Skeletal muscle satellite cell (primary cell): ENCODE data around the gene RRBP1.

Experiments
- H3K27me3 ChIP-seq: 2 replicates; pipeline ENCODE4 v1.7.0; 2013; ENCODE audit warnings: low read length; ENCODE audit not compliant: control insufficient read depth, insufficient read depth
- H3K36me3 ChIP-seq: 2 replicates; pipeline ENCODE4 v1.7.0; 2013; ENCODE audit warnings: mild to moderate bottlenecking, control low read depth, low read length; ENCODE audit not compliant: insufficient read depth
- H3K4me1 ChIP-seq: 2 replicates; pipeline ENCODE4 v1.7.0; 2013; ENCODE audit warnings: low read length; ENCODE audit not compliant: control insufficient read depth, insufficient read depth
- H3K4me2 ChIP-seq: 2 replicates; pipeline ENCODE4 v1.7.0; 2013; ENCODE audit warnings: mild to moderate bottlenecking, low read length
- H3K4me3 ChIP-seq: 2 replicates; pipeline ENCODE4 v1.7.0; 2013; ENCODE audit warnings: low read length
- H3K9ac ChIP-seq: 2 replicates; pipeline ENCODE4 v1.7.0; 2013; ENCODE audit warnings: mild to moderate bottlenecking, low read depth, low read length, moderate library complexity
- H3K9me3 ChIP-seq: replicated peaks from 2 replicates; pipeline ENCODE4 v1.7.0; 2013; ENCODE audit warnings: mild to moderate bottlenecking, control low read depth, low read length

The RRBP1 gene

DNA sequence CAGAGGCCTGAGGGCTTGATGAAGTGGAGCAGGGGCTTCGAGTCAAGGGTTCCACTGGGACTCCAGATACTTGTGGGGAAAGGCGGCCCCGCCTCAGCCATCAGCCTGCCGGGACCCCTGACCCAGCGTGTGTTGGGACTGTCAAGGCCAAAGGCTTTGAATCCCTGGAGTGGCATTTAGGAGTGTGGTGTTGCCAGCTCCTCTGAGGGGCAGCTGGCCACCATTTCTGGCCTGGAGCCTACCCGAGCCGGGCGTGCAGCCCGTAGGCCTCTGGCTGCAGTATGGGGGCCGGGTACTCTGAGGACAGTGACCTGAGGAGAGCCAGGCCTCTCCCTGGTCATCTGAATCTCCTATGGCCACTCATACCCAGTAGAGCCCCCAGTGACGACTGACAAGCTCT, 40.0 kb downstream of the RRBP1 start:
- H3K9me3 ChIP-seq, result no peaks in the 10 kb centered on the region
- no peaks in the 10 kb centered on the region for H3K27me3 ChIP-seq
- H3K36me3 ChIP-seq, result peaks cover 79% of the 10 kb centered on the region
- H3K4me2 ChIP-seq, result no peak overlapping the region
- H3K9ac ChIP-seq, result no peak overlapping the region
- no peak overlapping the region for H3K4me3 ChIP-seq
- H3K4me1 ChIP-seq, result peaks cover 24% of the 10 kb centered on the region

DNA sequence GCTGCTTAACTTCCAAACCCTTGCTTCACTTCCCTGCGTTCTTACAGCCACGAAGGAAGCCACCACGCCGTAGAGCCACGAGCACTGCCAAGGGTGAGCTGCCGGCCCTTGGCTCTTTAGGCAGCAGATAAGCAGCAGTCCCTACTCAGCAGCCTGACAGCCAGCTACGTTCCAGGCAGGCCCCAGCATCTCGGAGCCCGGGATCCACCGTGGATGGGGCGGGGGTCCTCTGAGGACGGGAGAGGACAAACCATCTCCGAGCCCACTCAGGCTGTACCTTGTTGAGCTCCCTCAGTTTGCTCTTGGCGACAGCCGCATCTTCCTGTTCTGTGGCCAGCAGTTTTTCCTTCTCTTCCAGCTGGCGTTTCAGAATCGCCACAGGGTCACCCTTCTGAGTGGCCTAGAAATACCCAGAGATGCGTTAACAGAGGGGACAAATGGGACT, 40.5 kb downstream of the RRBP1 start:
- Histone ChIP-seq H3K9ac (no peak overlapping the region), H3K27me3 (no peaks in the 10 kb centered on the region), H3K4me2 (no peak overlapping the region), H3K4me1 (peaks cover 28% of the 10 kb centered on the region), H3K9me3 (no peaks in the 10 kb centered on the region), H3K4me3 (no peak overlapping the region), H3K36me3 (peaks cover 82% of the 10 kb centered on the region)

DNA sequence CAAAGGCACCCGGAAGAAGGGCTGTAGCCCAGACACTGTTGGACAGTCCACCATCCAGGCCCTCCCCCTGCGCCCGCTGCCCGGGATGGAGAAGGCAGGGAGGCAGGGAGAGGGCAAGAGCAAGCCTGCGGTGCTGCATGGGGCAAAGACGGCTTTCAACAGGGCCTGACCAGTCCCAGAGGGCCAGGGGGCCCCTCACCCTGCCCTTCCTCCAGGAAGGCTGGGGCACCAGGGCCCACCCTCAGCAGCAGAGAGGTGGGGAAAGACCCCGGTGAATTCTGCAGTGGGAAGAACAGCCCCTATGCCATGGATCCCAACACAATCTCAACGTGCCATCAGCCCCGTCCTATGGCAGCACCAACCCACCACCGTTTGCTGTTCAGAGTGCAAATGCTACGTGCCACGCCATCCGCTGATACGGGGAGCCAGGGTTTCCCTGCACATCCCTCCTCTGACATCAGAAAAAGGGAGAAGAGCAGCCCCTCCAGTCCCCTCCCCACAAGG, 41.1 kb downstream of the RRBP1 start:
- peaks cover 82% of the 10 kb centered on the region for H3K36me3 ChIP-seq
- H3K9me3 ChIP-seq, result no peaks in the 10 kb centered on the region
- H3K9ac ChIP-seq, result no peak overlapping the region
- H3K4me1 ChIP-seq, result peaks cover 34% of the 10 kb centered on the region
- H3K4me3 ChIP-seq, result no peak overlapping the region
- H3K27me3 ChIP-seq, result no peaks in the 10 kb centered on the region
- H3K4me2 ChIP-seq, result no peak overlapping the region

DNA sequence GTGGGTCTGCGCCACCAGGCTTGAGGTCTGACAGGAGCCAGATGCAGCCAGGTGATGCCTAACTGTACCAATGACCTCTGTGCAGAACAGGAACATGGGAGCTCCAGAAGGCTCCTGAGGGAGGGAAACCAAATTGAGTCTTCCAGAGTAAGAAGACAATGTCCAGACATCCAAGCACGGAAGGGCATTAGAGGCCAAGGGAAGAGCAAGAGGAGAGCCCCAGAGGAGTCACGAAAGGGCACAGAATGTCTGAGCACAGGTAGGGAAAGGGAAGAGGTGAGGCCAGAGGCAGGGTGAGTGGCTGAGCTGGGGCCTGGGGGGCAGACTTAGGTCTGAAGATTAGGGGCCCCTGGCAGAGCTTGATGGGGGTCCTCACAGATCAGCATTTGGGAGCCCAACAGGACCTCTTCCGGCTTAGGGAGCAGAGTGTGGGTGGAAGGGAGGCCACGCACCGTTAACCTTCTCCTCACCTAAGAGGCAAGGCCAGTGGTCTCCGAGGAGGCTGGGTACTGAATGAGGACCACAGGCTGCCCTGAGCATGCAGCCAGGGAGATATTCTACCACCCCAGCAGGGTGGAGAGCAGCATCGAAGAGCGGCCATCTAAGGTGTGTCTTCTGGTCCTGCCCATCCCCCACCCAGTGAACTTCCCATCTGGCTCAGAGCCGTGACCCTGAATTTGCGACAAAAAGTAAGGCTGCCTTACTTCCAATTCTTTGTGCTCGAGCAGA, 41.7 kb downstream of the RRBP1 start:
- H3K9me3 ChIP-seq, result no peaks in the 10 kb centered on the region
- no peak overlapping the region for H3K4me3 ChIP-seq
- H3K4me2 ChIP-seq, result no peak overlapping the region
- peaks cover 83% of the 10 kb centered on the region for H3K36me3 ChIP-seq
- no peaks in the 10 kb centered on the region for H3K27me3 ChIP-seq
- no peak overlapping the region for H3K9ac ChIP-seq
- peaks cover 37% of the 10 kb centered on the region for H3K4me1 ChIP-seq

DNA sequence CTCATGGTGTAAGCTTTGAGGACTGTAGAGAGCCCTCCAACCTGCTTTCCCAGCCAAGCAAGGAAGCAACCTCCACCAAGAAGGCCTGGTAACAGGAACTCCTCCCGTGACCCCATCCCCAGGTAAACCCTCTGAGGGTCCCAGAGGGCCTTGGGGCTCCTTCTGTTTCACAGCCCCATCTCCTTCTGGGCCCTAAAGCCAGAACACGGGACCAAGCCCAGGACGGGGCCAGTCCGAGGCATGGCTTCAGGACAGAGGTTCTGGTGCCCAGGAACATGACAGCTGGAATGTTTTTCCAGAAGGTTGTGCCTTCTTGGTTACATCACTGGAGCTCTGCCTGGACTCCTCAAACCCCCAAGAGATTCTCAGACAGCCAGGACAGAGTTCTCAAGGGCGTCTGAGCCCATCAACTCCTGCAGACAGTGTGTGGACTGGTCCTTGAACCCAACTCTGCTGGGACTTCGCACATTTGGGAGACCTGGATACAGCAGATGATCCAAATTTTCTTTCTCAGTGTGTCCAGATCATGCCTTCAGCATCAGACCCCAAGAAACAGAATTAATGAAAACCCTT, 43.1 kb downstream of the RRBP1 start:
- Histone ChIP-seq H3K36me3 (peaks cover 93% of the 10 kb centered on the region), H3K4me3 (no peak overlapping the region), H3K9ac (no peak overlapping the region), H3K4me2 (no peak overlapping the region), H3K4me1 (peaks cover 23% of the 10 kb centered on the region), H3K9me3 (no peaks in the 10 kb centered on the region), H3K27me3 (no peaks in the 10 kb centered on the region)

DNA sequence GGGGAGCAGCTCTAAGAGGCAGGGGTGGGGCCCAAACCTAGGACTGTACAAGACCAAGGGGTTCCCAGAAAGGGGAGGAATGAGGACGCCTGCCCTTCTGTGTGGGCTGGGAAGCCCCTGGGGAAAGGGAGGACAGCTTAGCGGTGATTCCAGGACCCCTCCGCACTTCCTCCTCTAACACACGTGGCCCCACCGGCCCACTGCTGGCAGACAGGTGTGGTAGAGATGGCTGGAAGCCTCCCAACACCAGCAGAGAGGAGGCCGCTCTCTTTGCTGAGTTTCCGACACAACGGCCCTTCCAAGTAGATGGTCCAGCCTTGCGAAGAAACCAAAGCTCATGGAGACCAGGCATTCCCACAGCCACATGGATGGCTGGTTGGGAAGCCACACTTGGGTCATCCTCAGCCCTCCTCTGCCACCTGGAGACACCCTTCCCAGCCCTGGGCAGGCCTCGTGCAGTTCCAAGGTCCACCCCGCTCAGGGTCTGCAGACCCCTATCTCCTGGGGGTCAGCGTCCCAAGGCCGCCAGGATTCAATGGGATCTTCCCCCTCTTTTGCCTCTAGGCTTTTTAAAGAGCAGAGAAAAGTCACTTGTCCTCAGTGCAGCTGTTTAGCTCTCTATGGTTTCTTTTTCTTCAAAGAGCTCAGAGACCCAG, 43.9 kb downstream of the RRBP1 start:
- Histone ChIP-seq H3K4me3 (no peak overlapping the region), H3K27me3 (no peaks in the 10 kb centered on the region), H3K9me3 (no peaks in the 10 kb centered on the region), H3K36me3 (peaks cover 93% of the 10 kb centered on the region), H3K4me2 (no peak overlapping the region), H3K4me1 (peaks cover 17% of the 10 kb centered on the region), H3K9ac (no peak overlapping the region)

DNA sequence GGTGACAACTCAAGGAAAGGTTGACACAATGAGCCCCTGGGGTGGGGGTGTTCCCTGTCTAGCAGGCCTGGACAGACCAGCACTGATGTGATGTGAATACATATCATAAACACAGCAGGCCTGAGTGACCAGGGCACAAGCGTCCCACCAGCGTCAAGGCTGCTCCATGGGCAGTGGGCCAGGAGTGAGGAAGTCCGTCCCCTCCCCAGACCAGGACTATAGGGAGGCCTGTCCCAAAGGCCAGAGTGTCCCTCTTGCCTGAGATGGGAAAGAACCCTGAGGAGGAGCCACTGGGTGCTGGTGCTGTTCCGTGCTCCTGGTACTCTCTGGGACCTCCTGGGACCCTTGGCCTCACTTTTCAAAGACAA, 44.6 kb downstream of the RRBP1 start:
- Histone ChIP-seq H3K36me3 (peaks cover 93% of the 10 kb centered on the region), H3K9me3 (no peaks in the 10 kb centered on the region), H3K4me3 (no peak overlapping the region)

DNA sequence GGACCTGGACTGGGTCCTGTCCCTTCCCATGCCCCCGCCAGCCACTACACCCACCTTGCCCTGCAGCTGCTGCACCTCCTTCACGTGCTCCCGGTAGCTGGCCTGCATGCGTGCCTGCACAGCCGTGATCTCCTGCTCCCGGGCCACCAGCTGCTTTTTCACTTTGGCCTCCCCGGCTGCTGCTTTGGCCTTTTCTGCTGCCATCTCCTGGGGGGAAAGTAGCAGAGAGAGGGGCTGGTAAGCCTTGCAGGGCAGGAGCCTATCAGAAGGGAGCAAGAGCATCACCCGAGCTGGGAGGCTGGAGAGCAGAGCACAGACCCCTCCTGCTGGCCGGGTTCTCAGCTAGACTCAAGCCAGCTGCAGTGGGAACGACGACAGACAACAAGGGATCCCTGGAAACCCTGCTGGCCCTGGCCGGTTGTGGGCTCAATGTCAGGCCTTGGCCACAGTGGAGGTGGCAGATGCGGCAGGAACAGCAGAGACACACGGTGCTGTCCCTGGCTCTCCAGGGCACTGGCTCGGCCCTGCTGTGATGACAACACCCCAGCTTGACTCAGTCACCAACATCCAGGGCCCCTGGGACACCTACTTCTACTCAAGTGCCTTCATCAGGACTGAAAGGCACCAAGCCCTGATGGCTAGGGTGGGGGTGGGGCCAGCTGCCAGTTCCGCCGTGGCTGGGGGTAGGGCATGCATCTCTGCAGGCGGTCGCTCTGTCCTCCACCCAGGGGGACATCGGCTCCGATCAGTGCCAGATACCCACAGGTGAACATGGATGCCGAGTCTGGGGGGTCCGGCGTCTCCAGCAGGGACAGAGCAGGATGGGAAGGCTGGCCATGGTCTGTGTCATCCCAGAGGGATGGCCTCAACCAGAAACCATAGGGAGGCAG, 45.3 kb downstream of the RRBP1 start:
- H3K4me2 ChIP-seq, result no peak overlapping the region
- H3K4me1 ChIP-seq, result peaks cover 17% of the 10 kb centered on the region
- H3K4me3 ChIP-seq, result no peak overlapping the region
- no peaks in the 10 kb centered on the region for H3K9me3 ChIP-seq
- no peak overlapping the region for H3K9ac ChIP-seq
- peaks cover 93% of the 10 kb centered on the region for H3K36me3 ChIP-seq
- no peaks in the 10 kb centered on the region for H3K27me3 ChIP-seq

More for the DNA sequence above, 44.6 kb downstream of the RRBP1 start:
- H3K9ac ChIP-seq, result no peak overlapping the region
- H3K4me2 ChIP-seq, result no peak overlapping the region
- H3K27me3 ChIP-seq, result no peaks in the 10 kb centered on the region
- peaks cover 17% of the 10 kb centered on the region for H3K4me1 ChIP-seq

DNA sequence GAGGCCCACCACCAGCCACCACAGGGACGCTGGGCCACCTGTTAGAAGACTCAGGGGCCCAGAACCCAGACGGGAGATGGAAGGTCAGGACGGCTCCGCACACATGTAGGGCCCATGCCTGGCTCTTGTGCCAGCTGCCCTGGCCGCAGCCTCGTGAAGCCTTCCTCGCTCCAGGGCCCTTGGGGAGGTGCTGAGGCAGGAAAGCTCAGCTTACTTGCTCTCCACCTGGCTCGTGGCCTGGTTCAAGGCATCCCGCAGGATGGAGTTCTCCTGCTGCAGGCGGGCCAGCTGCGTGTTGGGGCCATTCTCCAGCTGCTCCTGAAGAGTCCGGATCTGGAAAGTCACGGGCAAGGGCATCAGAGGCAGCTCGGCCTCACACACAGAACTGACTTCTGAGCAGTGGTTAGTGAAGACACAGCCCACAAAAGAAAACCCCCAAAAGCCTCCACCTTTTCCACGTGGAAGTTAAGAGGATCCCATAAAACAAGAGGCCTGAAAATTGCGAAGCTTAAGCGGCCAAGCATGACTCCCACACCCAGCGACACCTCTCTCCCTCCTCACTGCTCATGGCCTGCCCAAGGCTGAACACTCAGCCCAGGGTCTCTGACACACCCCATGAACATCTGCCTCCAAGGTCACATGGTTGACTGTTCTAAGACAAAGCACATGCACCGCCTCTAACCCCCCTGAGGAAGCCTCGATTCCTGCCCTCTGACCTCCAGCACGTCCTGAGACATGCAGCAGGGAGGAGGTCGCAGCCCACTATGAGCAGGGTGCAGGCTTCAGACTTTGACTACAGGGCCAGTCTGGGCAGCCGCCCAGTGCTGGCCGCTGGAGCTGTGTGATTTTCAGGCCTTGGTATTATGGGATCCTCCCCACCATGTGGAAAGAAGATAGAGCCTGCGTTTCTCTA, 46.5 kb downstream of the RRBP1 start:
- H3K36me3 ChIP-seq, result peaks cover 93% of the 10 kb centered on the region

DNA sequence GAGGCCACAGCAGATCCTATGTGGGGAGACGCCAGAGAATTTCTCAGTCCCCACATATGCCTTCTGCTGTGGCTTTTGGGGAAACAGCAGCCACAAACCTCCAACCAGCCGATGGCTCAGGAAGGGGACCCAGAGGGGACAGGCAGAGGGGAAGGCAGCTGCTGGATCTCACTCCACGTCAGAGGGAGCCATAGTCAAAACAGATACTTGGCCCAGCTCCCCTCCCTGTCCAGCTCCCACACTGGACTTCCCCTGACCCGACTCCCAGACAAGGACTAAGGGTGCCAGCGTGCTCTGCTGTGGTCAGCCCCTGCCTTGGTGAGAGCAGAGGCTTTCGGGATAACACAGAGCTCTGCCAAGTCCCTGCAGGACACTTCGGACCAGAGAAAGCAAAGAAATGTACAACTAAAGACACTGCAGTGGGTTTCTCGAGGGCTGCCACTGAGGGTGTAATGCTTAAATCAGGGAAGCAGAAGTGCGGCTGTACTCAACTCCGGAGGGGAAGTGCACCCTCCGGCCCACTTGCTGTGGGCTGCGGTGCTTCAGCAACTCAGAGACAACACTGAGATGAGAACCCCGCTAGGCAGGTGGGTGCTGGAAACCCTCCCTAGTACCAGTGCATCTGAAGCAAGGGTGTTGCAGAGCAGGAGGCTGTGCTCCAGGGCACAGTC, 47.2 kb downstream of the RRBP1 start:
- H3K9ac ChIP-seq, result no peak overlapping the region
- H3K36me3 ChIP-seq, result peaks cover 93% of the 10 kb centered on the region
- peaks cover 17% of the 10 kb centered on the region for H3K4me1 ChIP-seq
- no peak overlapping the region for H3K4me2 ChIP-seq
- no peaks in the 10 kb centered on the region for H3K27me3 ChIP-seq
- no peaks in the 10 kb centered on the region for H3K9me3 ChIP-seq
- H3K4me3 ChIP-seq, result no peak overlapping the region

More for the DNA sequence above, 46.5 kb downstream of the RRBP1 start:
- Histone ChIP-seq H3K9me3 (no peaks in the 10 kb centered on the region), H3K4me1 (peaks cover 17% of the 10 kb centered on the region), H3K9ac (no peak overlapping the region), H3K4me3 (no peak overlapping the region), H3K27me3 (no peaks in the 10 kb centered on the region), H3K4me2 (no peak overlapping the region)
